ENCODE data around the gene F10. TPM values are rescaled to one million over a fixed set of nuclear protein-coding genes. Genes with fewer than 3 reads are reported as not detected.

F10 gene
- total and polyA plus RNA-seq, 2 of the 13 experiments (the other 11 are each of a cell fraction or from before 2014, with no cell fraction given), result 58.4 to 237 TPM

GRCh38 chr13:113169277-113170272 lies 47.0 kb downstream of the F10 start (continued):
- TF ChIP-seq SALL2 (CRISPR knock-in tag; IDR thresholded peaks at IDR 0.05) (no peak), GZF1 (CRISPR knock-in tag; IDR thresholded peaks at IDR 0.05) (no peak), POGZ (CRISPR knock-in tag; IDR thresholded peaks at IDR 0.05) (peak; percentile 21; the same call in 1 of the 2 replicates), ZNF646 (CRISPR knock-in tag; IDR thresholded peaks at IDR 0.05) (no peak), ZNF639 (CRISPR knock-in tag; conservative IDR thresholded peaks at IDR 0.05) (no peak), STAG1 (CRISPR knock-in tag; IDR thresholded peaks at IDR 0.05) (no peak), ARID3A (IDR thresholded peaks at IDR 0.05; ENCODE audit: low read depth, low read length) (no peak), HMG20B (CRISPR knock-in tag; conservative IDR thresholded peaks at IDR 0.05) (peak; percentile 82; the same call in 1 of the 2 replicates), ELF4 (CRISPR knock-in tag; IDR thresholded peaks at IDR 0.05; ENCODE audit: borderline replicate concordance) (no peak), HNRNPUL1 (IDR thresholded peaks at IDR 0.05; ENCODE audit: low read depth, low read length) (no peak), ZNF567 (CRISPR knock-in tag; IDR thresholded peaks at IDR 0.05; ENCODE audit: borderline replicate concordance) (no peak), ZFP41 (CRISPR knock-in tag; IDR thresholded peaks at IDR 0.05; ENCODE audit: borderline replicate concordance) (no peak), SSRP1 (CRISPR knock-in tag; IDR thresholded peaks at IDR 0.05) (no peak), ZNF431 (CRISPR knock-in tag; IDR thresholded peaks at IDR 0.05; ENCODE audit: borderline replicate concordance, low read depth) (peak; percentile 38; the same call in 1 of the 2 replicates), KLF15 (CRISPR knock-in tag; IDR thresholded peaks at IDR 0.05; ENCODE audit: borderline replicate concordance) (no peak), FOXO1 (CRISPR knock-in tag; IDR thresholded peaks at IDR 0.05) (peak; percentile 76; the same call in 1 of the 2 replicates), ZNF224 (CRISPR knock-in tag; IDR thresholded peaks at IDR 0.05) (no peak), ZNF558 (CRISPR knock-in tag; IDR thresholded peaks at IDR 0.05; ENCODE audit: borderline replicate concordance) (no peak), ZNF576 (CRISPR knock-in tag; IDR thresholded peaks at IDR 0.05) (no peak)
